Type B pancreatic cell (in vitro differentiated cells): ENCODE measurements around the gene TPBGL. TPM values are rescaled to one million over a fixed set of nuclear protein-coding genes. Genes with fewer than 3 reads are reported as not detected.

Experiments
- DNase-seq: peaks from one replicate; pipeline ENCODE4 v3.0.0; 2021; ENCODE audit warnings: mixed read lengths; ENCODE audit not compliant: unreplicated experiment; ENCODE audit errors: extremely low spot score
- H3K27ac Mint-ChIP-seq: 2 replicates; pipeline ENCODE4 v1.8.0; 2021; ENCODE audit warnings: mild to moderate bottlenecking, mixed read lengths
- H3K27me3 Mint-ChIP-seq: 2 replicates; pipeline ENCODE4 v1.8.0; 2021; ENCODE audit warnings: mixed read lengths
- H3K36me3 Mint-ChIP-seq: 2 replicates; pipeline ENCODE4 v1.8.0; 2021; ENCODE audit warnings: mixed read lengths
- H3K4me1 Mint-ChIP-seq: one replicate; pipeline ENCODE4 v1.8.0; 2021; ENCODE audit warnings: mixed read lengths; ENCODE audit not compliant: unreplicated experiment
- H3K4me3 Mint-ChIP-seq: 2 replicates; pipeline ENCODE4 v1.8.0; 2021; ENCODE audit warnings: mild to moderate bottlenecking, mixed read lengths
- H3K9me3 Mint-ChIP-seq: 2 replicates; pipeline ENCODE4 v1.8.0; 2021; ENCODE audit warnings: mixed read lengths
- CTCF ChIP-seq: fragments of 200-600 bp; sonication (generic); conservative IDR thresholded peaks from 2 replicates; pipeline ENCODE4 v1.5.0; 2021; ENCODE audit warnings: antibody characterized with exemption, mild to moderate bottlenecking
- total RNA-seq: library from RNA; stranded (reverse); gene quantifications from 2 replicates; pipeline ENCODE4 v1.2.1, GENCODE V29; 2021; ENCODE audit warnings: low replicate concordance

Gene TPBGL
- total RNA-seq, 1 donor from 2014 or later: 0.56 TPM

DNA sequence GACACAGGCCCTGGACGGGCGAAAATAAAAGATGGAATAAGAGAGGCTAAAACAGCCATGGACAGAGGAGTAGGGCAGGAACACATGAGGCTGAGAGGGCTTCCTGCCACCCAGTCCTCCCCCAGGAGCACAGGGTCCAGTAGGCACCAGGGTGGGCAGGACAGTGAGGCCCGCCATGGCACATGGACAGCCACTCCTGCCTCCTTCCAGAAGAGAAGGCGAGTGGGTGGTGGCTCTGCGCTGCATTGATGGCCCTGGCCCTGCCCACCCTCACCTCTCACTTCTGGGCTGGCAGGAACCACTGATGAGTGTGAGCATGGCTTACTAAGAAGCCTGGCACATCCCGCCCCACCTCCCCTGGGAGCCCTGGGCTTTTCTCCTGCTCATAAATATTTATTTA is 51.2 kb downstream of the TPBGL start:
- H3K27me3 Mint-ChIP-seq: no peaks in the 10 kb centered on the region
- peaks cover 4% of the 10 kb centered on the region for H3K9me3 Mint-ChIP-seq
- H3K36me3 Mint-ChIP-seq: peaks cover 4% of the 10 kb centered on the region
- no peaks in the 10 kb centered on the region for H3K4me1 Mint-ChIP-seq
- TF ChIP-seq CTCF: no peak
- no peak for DNase-seq
- H3K4me3 Mint-ChIP-seq: no peak overlapping the region
- no peak overlapping the region for H3K27ac Mint-ChIP-seq

GRCh38 chr11:75292943-75293342 is 52.4 kb downstream of the TPBGL start:
- Mint-ChIP-seq H3K4me3 (no peak overlapping the region), H3K4me1 (no peaks in the 10 kb centered on the region), H3K27me3 (no peaks in the 10 kb centered on the region), H3K27ac (no peak overlapping the region), H3K9me3 (peaks cover 4% of the 10 kb centered on the region), H3K36me3 (peaks cover 4% of the 10 kb centered on the region)
- no peak for TF ChIP-seq CTCF
- DNase-seq: no peak

Other genes starting within 250 kb of the TPBGL start
- not detected in 2 replicates for gene OR2AT4, start 143.9 kb upstream of the TPBGL start, total RNA-seq
- 5.6 and 23.5 TPM in 2 replicates for gene SLCO2B1, start 89.7 kb upstream of the TPBGL start, total RNA-seq
- 32.7 and 32.8 TPM in 2 replicates for gene ARRB1, start 110.9 kb downstream of the TPBGL start, total RNA-seq
- gene RPS3, start 158.7 kb downstream of the TPBGL start, total RNA-seq: 3,170 and 3,442 TPM in 2 replicates
- 0.67 and 1.6 TPM in 2 replicates for gene KLHL35, start 192.4 kb downstream of the TPBGL start, total RNA-seq